ENCODE measurements around the gene NTPCR.

NTPCR gene

DNA sequence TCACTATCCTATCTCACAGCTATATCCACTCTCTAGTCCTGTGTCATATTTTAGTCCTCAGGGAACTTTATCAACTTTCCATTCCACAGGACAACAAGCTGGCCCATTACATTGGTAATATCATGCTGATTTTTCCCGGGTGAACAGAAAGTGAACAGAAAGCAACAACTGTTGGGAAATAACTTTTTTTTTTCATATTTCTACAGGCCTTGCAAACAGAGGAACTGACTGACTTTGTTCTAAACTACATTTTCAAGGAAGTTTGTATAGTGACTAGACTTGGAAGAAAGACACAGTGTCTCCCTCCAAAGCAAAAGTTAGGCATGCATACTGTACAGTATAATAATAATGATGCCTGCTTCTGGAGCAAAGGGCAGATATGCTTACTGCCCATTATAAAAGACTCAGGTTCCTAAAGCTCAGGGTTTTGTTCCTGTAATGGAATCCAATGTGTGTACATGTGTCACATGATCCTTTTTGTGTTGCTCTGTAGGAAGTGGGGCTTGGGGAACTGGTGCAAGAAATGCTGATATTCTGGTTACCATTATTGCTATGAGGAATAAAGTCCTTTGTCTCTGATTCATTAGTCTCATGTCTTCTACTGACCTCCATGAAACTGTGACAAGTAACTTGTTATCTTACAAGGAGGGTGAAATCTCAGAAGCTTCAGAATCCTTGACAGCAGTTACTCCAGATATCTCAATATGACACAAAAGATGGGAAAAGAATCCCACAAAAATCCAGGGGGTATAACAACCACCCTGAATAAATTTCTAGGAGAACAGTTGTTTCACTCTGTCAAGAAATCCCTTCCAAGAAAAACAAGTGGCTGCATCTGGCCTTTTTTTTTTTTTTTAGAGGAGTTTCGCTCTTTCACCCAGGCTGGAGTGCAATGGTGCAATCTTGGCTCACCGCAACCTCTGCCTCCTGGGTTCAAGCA is 17.7 kb upstream of the NTPCR start (continued):
- no peak for TF ChIP-seq TRIM28 (IDR thresholded peaks at IDR 0.05; ENCODE audit: borderline replicate concordance, low read length)

GRCh38 chr1:232936941-232937340 is 13.5 kb upstream of the NTPCR start:
- ChIA-PET POLR2A (no interaction called here), CTCF (no interaction called here)
- Histone ChIP-seq H3K4me1 (ENCODE audit: control insufficient read depth, insufficient read depth, low read length) (no peaks in the 10 kb centered on the region), H3K27ac (ENCODE audit: extremely low read depth, low read depth, low read length) (no peak overlapping the region), H3K4me3 (ENCODE audit: low read depth, low read length) (no peak overlapping the region), H3K9me3 (ENCODE audit: control insufficient read depth, insufficient read depth, low read depth, low read length) (no peaks in the 10 kb centered on the region), H3K36me3 (ENCODE audit: control insufficient read depth in 2 of 2, insufficient read depth in 1 of 2, low read length in 2 of 2) (no peaks in the 10 kb centered on the region)
- TF ChIP-seq ZNF155 (tag by site-specific recombination; IDR thresholded peaks at IDR 0.05) (no peak), ZNF621 (tag by site-specific recombination; IDR thresholded peaks at IDR 0.05) (no peak), ZNF776 (tag by site-specific recombination; IDR thresholded peaks at IDR 0.05; ENCODE audit: borderline replicate concordance) (no peak), MEIS1 (CRISPR knock-in tag; IDR thresholded peaks at IDR 0.05; ENCODE audit: borderline replicate concordance) (no peak), ZBTB21 (tag by site-specific recombination; IDR thresholded peaks at IDR 0.05) (no peak), ZNF211 (tag by site-specific recombination; IDR thresholded peaks at IDR 0.05; ENCODE audit: low read depth) (no peak)
- TF ChIP-seq, protein P1, sequence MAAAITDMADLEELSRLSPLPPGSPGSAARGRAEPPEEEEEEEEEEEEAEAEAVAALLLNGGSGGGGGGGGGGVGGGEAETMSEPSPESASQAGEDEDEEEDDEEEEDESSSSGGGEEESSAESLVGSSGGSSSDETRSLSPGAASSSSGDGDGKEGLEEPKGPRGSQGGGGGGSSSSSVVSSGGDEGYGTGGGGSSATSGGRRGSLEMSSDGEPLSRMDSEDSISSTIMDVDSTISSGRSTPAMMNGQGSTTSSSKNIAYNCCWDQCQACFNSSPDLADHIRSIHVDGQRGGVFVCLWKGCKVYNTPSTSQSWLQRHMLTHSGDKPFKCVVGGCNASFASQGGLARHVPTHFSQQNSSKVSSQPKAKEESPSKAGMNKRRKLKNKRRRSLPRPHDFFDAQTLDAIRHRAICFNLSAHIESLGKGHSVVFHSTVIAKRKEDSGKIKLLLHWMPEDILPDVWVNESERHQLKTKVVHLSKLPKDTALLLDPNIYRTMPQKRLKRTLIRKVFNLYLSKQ (tag by site-specific recombination; IDR thresholded peaks at IDR 0.05; ENCODE audit: borderline replicate concordance), result no peak

GRCh38 chr1:232937741-232938375 is 12.6 kb upstream of the NTPCR start:
- CTCF ChIA-PET, result interaction anchor here (2.1 kb wide), 1 partner anchor 58 kb away, joined by 5 read pairs; no protein-coding TSS in a partner anchor
- Histone ChIP-seq H3K4me3 (ENCODE audit: low read depth, low read length) (no peak overlapping the region), H3K27ac (ENCODE audit: extremely low read depth, low read depth, low read length) (no peak overlapping the region), H3K9me3 (ENCODE audit: control insufficient read depth, insufficient read depth, low read depth, low read length) (no peaks in the 10 kb centered on the region), H3K36me3 (ENCODE audit: control insufficient read depth in 2 of 2, insufficient read depth in 1 of 2, low read length in 2 of 2) (no peaks in the 10 kb centered on the region), H3K4me1 (ENCODE audit: control insufficient read depth, insufficient read depth, low read length) (no peaks in the 10 kb centered on the region)
- no peak for TF ChIP-seq ZNF132 (tag by site-specific recombination; IDR thresholded peaks at IDR 0.05; ENCODE audit: borderline replicate concordance)
- no peak for TF ChIP-seq PRDM2 (tag by site-specific recombination; IDR thresholded peaks at IDR 0.05; ENCODE audit: borderline replicate concordance)
- POLR2A ChIA-PET, result no interaction called here

Data from HEK293 (cell line).